Measurements from ENCODE around the gene OR4X2.
"Not testable (repeated sequence)": the region's sequence is repeated elsewhere in the genome, so short reads cannot be mapped to it uniquely, and the experiment has no call there.

The OR4X2 gene

GRCh38 chr11:48244804-48245203, at the start of gene OR4X2:
TSS of gene OR4X2 (plus strand) at chr11:48245104. CDS start at chr11:48245104, 0 bp downstream.
- no peak for DNase-seq

- DNase-seq: no peak
These were observed 37.0 kb upstream of the OR4X2 start for GRCh38 chr11:48207881-48208280.

GRCh38 chr11:48210052-48210451, 34.9 kb upstream of the OR4X2 start:
- no peak for DNase-seq

- no peak for DNase-seq
These were observed 28.4 kb upstream of the OR4X2 start, which contains the start of gene OR4B1 for GRCh38 chr11:48216510-48216909. TSS of gene OR4B1 (plus strand) at chr11:48216810. CDS start at chr11:48216810, 0 bp downstream.

- DNase-seq: no peak
These were observed 16.1 kb upstream of the OR4X2 start for GRCh38 chr11:48228761-48229160.

GRCh38 chr11:48230057-48230456, 14.8 kb upstream of the OR4X2 start:
- DNase-seq: not testable (repeated sequence)

GRCh38 chr11:48237727-48238126, 7.2 kb upstream of the OR4X2 start:
- no peak for DNase-seq

GRCh38 chr11:48242501-48242900, 2.4 kb upstream of the OR4X2 start:
- DNase-seq: no peak

GRCh38 chr11:48248902-48249301, 4.0 kb downstream of the OR4X2 start:
- DNase-seq: no peak

GRCh38 chr11:48261600-48261999, 16.7 kb downstream of the OR4X2 start:
- no peak for DNase-seq

- no peak for DNase-seq
These were observed 18.6 kb downstream of the OR4X2 start, which contains the start of gene OR4X1 for GRCh38 chr11:48263423-48263911. TSS of gene OR4X1 (plus strand) at chr11:48263861. CDS start at chr11:48263861, 0 bp downstream.

GRCh38 chr11:48270621-48271020, 25.7 kb downstream of the OR4X2 start:
- no peak for DNase-seq

- DNase-seq: no peak
These were observed 27.7 kb downstream of the OR4X2 start for GRCh38 chr11:48272606-48273005.
